ENCODE data around the gene POLR3F.

Gene POLR3F

DNA sequence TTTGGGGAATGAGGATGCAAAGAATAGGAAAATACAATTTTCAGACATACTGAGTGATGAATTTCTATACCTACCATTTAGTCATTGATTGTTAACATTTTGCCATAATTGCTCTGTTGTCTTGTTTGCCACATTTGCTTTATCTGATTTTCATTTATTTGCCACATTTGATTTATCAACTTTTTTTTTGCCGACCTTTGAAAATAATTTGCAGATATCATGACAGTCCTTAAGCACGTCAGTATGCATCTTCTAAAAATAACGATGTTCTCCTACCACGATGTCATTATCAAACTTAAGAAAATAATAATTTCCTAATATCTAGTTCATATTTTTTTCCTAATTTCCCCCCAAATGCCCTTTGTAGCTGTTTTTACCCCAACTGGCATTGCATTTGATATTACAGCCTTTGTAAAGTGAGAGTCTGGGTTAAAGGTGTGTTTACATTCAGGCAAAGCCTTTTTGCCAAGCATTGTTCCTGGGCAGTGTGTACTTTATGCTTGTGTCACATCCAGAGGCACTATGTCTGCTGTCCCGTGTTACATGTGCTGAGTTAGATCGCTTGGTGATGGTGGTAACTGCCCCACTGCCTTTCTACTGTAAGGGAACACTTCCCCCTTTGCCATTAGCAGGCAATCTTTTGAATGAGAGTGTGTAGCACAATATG, 66.9 kb downstream of the POLR3F start:
- no peak overlapping the region for H3K27ac ChIP-seq
- H4K20me1 ChIP-seq, result peaks cover 0 to 7% (median 0%) of the 10 kb centered on the region in 11 experiments; a peak in 2 of 22 replicates
- H3K4me1 ChIP-seq, result no peaks in the 10 kb centered on the region
- no peaks in the 10 kb centered on the region for H3K27me3 ChIP-seq
- no peak overlapping the region for H3K4me2 ChIP-seq
- TF ChIP-seq Cebpa-rat (IDR thresholded peaks at IDR 0.05), result no peak
- H3K36me3 ChIP-seq, result peaks cover 80 to 93% (median 89%) of the 10 kb centered on the region in 11 experiments
- peaks cover 0 to 5% (median 0%) of the 10 kb centered on the region in 11 experiments; a peak in 3 of 22 replicates for H3K9me3 ChIP-seq (replicated peaks in 1 of 11)
- no peak overlapping the region for H3K9ac ChIP-seq
- H3K4me3 ChIP-seq, result no peak overlapping the region
